HL-60 (cell line): Measurements from ENCODE around the gene MTFR2.

ENCODE experiments used
- DNase-seq, 2 experiments: peaks; one replicate each; pipeline ENCODE4 v3.0.0-alpha.2; 2010 to 2020; ENCODE audit warnings: low read depth in 1 of 2, low spot score in 1 of 2
- H3K27ac ChIP-seq: fragments of 250-450 bp; sonication (Bioruptor Pico); replicated peaks from 2 replicates; pipeline ENCODE4 v1.5.1; 2020; ENCODE audit warnings: mild to moderate bottlenecking, moderate library complexity
- H3K27me3 ChIP-seq: fragments of 250-450 bp; sonication (Bioruptor Pico); 2 replicates; pipeline ENCODE4 v1.5.1; 2021; ENCODE audit warnings: mild to moderate bottlenecking, moderate library complexity; ENCODE audit not compliant: insufficient read depth, poor library complexity, severe bottlenecking
- H3K4me3 ChIP-seq: replicated peaks from 2 replicates; pipeline ENCODE4 v1.5.1; 2011; ENCODE audit warnings: mild to moderate bottlenecking, control low read depth, low read length; ENCODE audit not compliant: insufficient read depth
- GABPA ChIP-seq: IDR thresholded peaks from 2 replicates; pipeline ENCODE4 v1.6.1; 2012; ENCODE audit warnings: low read depth
- POLR2AphosphoS5 ChIP-seq: IDR thresholded peaks from 2 replicates; pipeline ENCODE4 v1.6.1; 2012; ENCODE audit warnings: low read depth
- SPI1 ChIP-seq: IDR thresholded peaks from 2 replicates; pipeline ENCODE4 v1.6.1; 2012; ENCODE audit warnings: low read depth, mild to moderate bottlenecking, borderline replicate concordance
- TF ChIP-seq, protein P1 (sequence below): IDR thresholded peaks from 2 replicates; pipeline ENCODE4 v1.6.1; 2012; ENCODE audit warnings: low read depth; ENCODE audit not compliant: insufficient replicate concordance
- TF ChIP-seq, protein P2 (sequence below): IDR thresholded peaks from one replicate; pipeline ENCODE4 v1.5.1; 2011; ENCODE audit warnings: low read length, control low read depth, inconsistent platforms; ENCODE audit not compliant: insufficient read depth

The MTFR2 gene

DNA sequence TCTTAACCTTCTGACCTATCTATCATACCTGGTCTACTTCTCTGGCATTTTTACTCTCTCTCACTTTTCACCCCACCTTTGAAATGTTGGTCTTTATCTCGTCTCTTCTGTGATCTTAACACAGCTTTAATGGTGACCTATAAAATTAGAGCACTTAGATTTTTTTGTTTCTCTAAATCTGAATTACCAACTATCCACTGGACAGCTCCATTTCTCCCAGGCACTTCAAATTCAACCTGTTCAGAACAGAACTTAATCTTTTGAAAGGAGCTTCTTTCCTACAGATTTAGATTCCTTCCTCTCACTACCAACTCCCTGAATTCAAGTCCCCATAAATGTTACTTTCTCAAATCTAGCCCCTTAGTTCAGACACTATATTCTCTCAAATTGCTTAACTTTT lies 15.0 kb upstream of the MTFR2 start:
- Histone ChIP-seq H3K27ac (no peak overlapping the region), H3K27me3 (no peaks in the 10 kb centered on the region), H3K4me3 (no peak overlapping the region)
- DNase-seq: no peak
- TF ChIP-seq SPI1: no peak
- TF ChIP-seq, protein P1, sequence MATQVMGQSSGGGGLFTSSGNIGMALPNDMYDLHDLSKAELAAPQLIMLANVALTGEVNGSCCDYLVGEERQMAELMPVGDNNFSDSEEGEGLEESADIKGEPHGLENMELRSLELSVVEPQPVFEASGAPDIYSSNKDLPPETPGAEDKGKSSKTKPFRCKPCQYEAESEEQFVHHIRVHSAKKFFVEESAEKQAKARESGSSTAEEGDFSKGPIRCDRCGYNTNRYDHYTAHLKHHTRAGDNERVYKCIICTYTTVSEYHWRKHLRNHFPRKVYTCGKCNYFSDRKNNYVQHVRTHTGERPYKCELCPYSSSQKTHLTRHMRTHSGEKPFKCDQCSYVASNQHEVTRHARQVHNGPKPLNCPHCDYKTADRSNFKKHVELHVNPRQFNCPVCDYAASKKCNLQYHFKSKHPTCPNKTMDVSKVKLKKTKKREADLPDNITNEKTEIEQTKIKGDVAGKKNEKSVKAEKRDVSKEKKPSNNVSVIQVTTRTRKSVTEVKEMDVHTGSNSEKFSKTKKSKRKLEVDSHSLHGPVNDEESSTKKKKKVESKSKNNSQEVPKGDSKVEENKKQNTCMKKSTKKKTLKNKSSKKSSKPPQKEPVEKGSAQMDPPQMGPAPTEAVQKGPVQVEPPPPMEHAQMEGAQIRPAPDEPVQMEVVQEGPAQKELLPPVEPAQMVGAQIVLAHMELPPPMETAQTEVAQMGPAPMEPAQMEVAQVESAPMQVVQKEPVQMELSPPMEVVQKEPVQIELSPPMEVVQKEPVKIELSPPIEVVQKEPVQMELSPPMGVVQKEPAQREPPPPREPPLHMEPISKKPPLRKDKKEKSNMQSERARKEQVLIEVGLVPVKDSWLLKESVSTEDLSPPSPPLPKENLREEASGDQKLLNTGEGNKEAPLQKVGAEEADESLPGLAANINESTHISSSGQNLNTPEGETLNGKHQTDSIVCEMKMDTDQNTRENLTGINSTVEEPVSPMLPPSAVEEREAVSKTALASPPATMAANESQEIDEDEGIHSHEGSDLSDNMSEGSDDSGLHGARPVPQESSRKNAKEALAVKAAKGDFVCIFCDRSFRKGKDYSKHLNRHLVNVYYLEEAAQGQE: peak; percentile 59

DNA sequence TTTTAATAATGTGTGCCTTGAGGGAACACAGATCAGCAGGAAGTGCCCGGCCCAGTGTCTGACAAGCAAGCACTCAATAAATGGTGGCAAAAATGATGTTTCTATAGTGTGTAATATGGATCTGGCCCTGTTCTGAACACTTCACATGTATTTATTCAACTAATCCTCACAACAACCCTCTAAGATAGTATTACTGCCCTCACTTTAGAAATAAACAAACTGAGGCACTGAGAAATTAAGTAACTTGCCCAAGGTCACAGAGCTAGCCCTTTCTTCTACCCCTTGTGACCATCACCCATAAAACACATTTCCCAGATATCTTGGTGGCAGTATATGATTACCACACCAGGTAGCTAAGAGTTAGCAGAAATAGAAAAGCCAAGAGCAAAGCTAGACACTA lies 12.8 kb upstream of the MTFR2 start:
- no peak for DNase-seq
- no peak for TF ChIP-seq SPI1
- no peak for TF ChIP-seq GABPA
- TF ChIP-seq, protein P2, sequence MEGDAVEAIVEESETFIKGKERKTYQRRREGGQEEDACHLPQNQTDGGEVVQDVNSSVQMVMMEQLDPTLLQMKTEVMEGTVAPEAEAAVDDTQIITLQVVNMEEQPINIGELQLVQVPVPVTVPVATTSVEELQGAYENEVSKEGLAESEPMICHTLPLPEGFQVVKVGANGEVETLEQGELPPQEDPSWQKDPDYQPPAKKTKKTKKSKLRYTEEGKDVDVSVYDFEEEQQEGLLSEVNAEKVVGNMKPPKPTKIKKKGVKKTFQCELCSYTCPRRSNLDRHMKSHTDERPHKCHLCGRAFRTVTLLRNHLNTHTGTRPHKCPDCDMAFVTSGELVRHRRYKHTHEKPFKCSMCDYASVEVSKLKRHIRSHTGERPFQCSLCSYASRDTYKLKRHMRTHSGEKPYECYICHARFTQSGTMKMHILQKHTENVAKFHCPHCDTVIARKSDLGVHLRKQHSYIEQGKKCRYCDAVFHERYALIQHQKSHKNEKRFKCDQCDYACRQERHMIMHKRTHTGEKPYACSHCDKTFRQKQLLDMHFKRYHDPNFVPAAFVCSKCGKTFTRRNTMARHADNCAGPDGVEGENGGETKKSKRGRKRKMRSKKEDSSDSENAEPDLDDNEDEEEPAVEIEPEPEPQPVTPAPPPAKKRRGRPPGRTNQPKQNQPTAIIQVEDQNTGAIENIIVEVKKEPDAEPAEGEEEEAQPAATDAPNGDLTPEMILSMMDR: no peak
- TF ChIP-seq, protein P1: no peak
- no peak for TF ChIP-seq POLR2AphosphoS5
- Histone ChIP-seq H3K27ac (no peak overlapping the region), H3K4me3 (no peak overlapping the region), H3K27me3 (no peaks in the 10 kb centered on the region)

DNA sequence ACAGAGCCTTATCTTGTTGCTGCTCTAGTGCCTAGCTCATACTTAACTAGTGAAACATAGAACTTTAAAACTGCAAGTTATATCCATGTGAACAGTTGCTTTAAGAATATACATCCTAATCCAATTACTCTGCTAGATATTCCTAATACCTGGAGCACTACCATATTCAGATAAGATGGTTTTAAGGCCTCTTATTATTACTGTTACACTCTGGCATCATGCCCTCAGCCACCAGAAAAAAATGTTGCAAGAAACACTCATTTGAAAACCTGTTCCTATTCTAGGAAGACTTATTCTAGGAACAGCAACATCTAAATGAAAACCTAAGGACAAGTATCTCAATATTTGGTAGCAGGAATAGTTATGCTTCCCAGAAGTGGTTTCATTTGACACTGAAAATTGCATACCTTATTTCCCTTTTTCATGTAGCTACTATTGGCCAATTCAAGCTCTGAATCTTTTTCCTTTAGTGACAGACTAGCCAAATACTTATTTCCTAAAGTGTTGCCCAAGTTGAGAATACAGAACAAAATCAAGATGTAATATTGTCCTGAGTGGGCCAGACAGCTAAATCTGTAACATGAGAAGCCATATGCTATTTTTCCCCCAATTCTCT lies 4.8 kb upstream of the MTFR2 start:
- Histone ChIP-seq H3K4me3 (no peak overlapping the region), H3K27me3 (no peaks in the 10 kb centered on the region), H3K27ac (no peak overlapping the region)
- TF ChIP-seq, protein P1: no peak
- TF ChIP-seq GABPA: no peak
- DNase-seq: no peak

DNA sequence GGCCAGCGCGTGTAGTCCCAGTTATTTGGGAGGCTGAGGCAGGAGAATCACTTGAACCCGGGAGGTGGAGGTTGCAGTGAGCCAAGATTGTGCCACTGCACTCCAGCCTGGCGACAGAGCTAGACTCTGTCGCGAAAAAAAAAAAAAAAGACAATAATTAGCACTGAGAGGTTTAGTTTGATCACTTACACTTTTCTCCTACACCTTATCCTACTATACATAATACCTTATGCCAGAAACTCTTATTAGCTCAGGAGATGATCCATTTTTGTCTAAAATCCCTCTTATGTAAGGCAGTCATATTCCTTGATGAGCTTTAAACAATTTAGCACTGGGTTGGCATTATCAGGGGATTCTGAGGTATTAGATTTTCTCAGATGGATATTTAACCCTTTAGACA lies 3.6 kb upstream of the MTFR2 start:
- no peak overlapping the region for H3K4me3 ChIP-seq
- no peak overlapping the region for H3K27ac ChIP-seq
- DNase-seq: no peak
- TF ChIP-seq POLR2AphosphoS5: no peak
- no peak for TF ChIP-seq GABPA
- TF ChIP-seq, protein P2: no peak
- TF ChIP-seq, protein P1: no peak
- no peak for TF ChIP-seq SPI1
- H3K27me3 ChIP-seq: no peaks in the 10 kb centered on the region
